Activated CD4-positive, alpha-beta memory T cell treated with anti-CD3 and anti-CD28 coated beads for 36 hours (primary cell): ENCODE data around the gene IPO4. TPM values are rescaled to one million over a fixed set of nuclear protein-coding genes. Genes with fewer than 3 reads are reported as not detected.

Experiments
- CTCF ChIA-PET: fragments of 350-600 bp; sonication (Branson Sonifier 250); formaldehyde crosslinking; loops from one replicate; lab custom pipeline; 2021; ENCODE audit warnings: antibody characterized with exemption, inconsistent platforms; lab: Charles Lee
- POLR2A ChIA-PET: fragments of 350-600 bp; sonication (Branson Sonifier 250); formaldehyde crosslinking; loops from one replicate; lab custom pipeline; 2021; ENCODE audit warnings: antibody characterized with exemption; lab: Charles Lee
- DNase-seq: peaks from one replicate; pipeline ENCODE4 v3.0.0-alpha.2; 2020
- H3K27ac Mint-ChIP-seq: one replicate; pipeline ENCODE4 v1.8.0; 2021; ENCODE audit warnings: mixed read lengths
- H3K27me3 Mint-ChIP-seq: one replicate; pipeline ENCODE4 v1.8.0; 2021; ENCODE audit warnings: mixed read lengths
- H3K36me3 Mint-ChIP-seq: one replicate; pipeline ENCODE4 v1.8.0; 2021; ENCODE audit warnings: mixed read lengths
- H3K4me1 Mint-ChIP-seq: one replicate; pipeline ENCODE4 v1.8.0; 2021; ENCODE audit warnings: low read depth, mixed read lengths
- H3K4me3 Mint-ChIP-seq: one replicate; pipeline ENCODE4 v1.8.0; 2021; ENCODE audit warnings: mild to moderate bottlenecking, mixed read lengths
- H3K9me3 Mint-ChIP-seq: one replicate; pipeline ENCODE4 v1.8.0; 2021; ENCODE audit warnings: mixed read lengths
- intact Hi-C: fragments of 100-400 bp; cut with micrococcal nuclease; formaldehyde crosslinking; loops from one replicate; pipeline ENCODE4 v1.15.1; 2023
- total RNA-seq, 2 experiments: library from RNA; stranded (reverse); gene quantifications; one replicate each; pipeline ENCODE4 v1.2.3, GENCODE V29; 2021

Gene IPO4
- total RNA-seq, 2 experiments from 2014 or later: 69.5 to 72.6 TPM

DNA sequence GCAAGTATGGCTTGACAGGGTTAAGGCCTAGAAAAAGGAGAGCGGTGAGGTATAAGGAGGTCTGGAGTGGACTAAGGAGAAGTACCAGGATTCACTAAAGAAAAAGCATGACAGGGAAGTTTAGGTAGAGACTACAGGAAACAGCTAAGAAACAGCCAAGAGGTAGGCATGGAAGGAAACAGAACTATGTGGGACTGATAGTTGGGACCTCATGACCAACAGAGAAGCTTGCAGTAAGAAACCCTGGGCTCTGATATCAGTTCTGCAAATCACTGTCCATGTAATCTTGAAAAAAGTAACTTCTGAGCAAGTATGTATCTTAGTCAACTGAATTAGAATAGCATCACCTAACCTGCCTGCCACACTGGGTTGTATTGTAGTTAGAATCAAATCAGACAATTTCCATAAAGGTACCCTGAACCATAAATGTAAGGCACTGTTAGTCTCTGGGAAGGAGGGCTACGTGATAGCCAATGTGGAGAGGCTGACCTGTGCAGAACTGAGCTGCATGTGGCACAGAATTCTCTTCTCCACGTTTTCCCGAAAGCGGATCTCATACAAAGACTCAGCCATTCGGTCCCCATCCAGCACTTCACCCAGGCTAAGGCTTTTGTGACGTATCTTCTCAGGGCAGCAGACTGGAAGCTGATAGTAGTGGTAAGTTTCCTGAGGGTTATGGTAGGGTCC, 5.7 kb upstream of the IPO4 start:
- H3K9me3 Mint-ChIP-seq: no peaks in the 10 kb centered on the region
- no peak for DNase-seq
- peak overlapping the region; percentile 95 for H3K27ac Mint-ChIP-seq
- H3K4me1 Mint-ChIP-seq: peaks cover 56% of the 10 kb centered on the region
- ChIA-PET CTCF (interaction anchor here (0.7 to 2.8 kb wide), 7 partner anchors 33 to 237 kb away, joined by 3 to 10 read pairs (median 5); partner anchors contain the start of genes IRF9, NRL, PSME2 and RNF31), POLR2A (interaction anchor here (1.1 to 4.2 kb wide), 8 partner anchors 12 to 105 kb away, joined by 3 to 26 read pairs (median 12); partner anchors contain the start of genes DHRS1, IRF9, MDP1 and NOP9)
- intact Hi-C loops: loop anchor here (2.0 kb wide), 1 partner anchor 104 kb away; the partner anchor contains the start of genes DHRS1 and NOP9
- H3K36me3 Mint-ChIP-seq: peaks cover 36% of the 10 kb centered on the region
- H3K4me3 Mint-ChIP-seq: peak overlapping the region; percentile 96
- H3K27me3 Mint-ChIP-seq: no peaks in the 10 kb centered on the region

DNA sequence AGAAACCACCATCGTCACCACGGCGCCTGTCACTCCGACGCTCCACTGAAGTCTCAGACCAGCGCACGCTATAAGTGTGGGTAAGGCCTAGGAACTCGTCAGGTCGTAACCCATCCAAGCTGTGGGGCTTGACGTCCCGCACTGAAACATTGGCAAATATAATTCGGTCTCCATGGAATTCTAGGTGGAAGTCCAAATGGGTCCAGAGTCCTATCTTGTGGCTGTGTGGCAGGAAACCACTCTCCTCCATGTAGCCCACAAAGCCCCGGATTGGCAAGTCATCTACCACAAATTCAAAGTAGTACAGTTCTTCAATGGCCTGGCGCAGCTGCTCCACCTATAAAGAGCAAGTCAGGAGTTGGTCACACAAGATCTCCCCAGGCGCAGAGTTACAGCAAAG, 4.3 kb upstream of the IPO4 start:
- Mint-ChIP-seq H3K27ac (peak overlapping the region; percentile 39), H3K27me3 (no peaks in the 10 kb centered on the region), H3K4me1 (peaks cover 51% of the 10 kb centered on the region), H3K4me3 (no peak overlapping the region), H3K9me3 (no peaks in the 10 kb centered on the region), H3K36me3 (peaks cover 30% of the 10 kb centered on the region)
- ChIA-PET CTCF (interaction anchor here (1.2 kb wide), 1 partner anchor 47 kb away, joined by 3 read pairs; the partner anchor contains the start of gene PSME2), POLR2A (interaction anchor here (4.2 kb wide), 1 partner anchor 31 kb away, joined by 26 read pairs; the partner anchor contains the start of gene IRF9)
- DNase-seq: no peak
- intact Hi-C loops: no loop called here

DNA sequence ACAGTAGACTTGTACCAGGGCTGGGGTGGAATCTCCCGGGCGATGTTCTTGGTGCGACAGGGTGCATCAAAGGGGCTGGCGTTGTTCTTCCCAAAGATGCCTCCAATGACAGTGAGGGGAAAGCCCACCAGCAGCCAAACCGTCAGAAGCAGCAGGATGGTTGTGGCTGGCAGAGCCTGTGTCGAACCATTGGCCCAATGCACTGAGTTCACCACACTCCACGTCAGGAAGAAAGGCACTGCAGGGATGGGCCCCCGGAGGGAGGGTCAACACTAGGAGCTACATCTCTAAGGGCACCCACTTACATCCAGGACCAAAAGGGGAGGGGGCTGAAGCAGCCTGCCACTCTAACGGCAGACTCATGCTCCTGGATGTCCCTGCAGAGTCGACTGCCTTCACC, 1.8 kb upstream of the IPO4 start:
- Mint-ChIP-seq H3K27me3 (no peaks in the 10 kb centered on the region), H3K36me3 (peaks cover 32% of the 10 kb centered on the region), H3K4me3 (no peak overlapping the region), H3K27ac (no peak overlapping the region), H3K4me1 (peaks cover 53% of the 10 kb centered on the region), H3K9me3 (no peaks in the 10 kb centered on the region)
- CTCF ChIA-PET: no interaction called here
- POLR2A ChIA-PET: no interaction called here
- intact Hi-C loops: no loop called here
- no peak for DNase-seq

DNA sequence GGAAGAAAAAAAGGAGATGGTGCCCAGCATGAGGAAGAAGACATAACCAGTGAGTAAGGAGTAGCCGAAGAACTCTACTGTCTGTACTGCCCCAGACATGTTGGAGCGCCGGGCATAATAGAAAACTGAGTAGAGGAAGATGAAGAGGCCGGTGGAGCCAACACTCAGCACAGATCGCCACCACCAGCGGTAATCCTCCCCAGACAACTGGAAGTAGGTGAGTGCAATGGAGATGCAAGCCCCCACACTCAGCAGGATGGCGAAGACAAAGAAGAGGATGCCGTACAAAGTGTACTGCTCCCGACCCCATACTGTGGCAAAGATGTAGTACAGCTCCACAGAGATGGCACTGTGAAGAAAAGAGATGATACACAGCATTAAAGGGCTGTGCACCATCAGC, 844 bp upstream of the IPO4 start:
- peaks cover 47% of the 10 kb centered on the region for H3K4me1 Mint-ChIP-seq
- peaks cover 36% of the 10 kb centered on the region for H3K36me3 Mint-ChIP-seq
- H3K27ac Mint-ChIP-seq: peak overlapping the region; percentile 35
- no peak for DNase-seq
- no peak overlapping the region for H3K4me3 Mint-ChIP-seq
- H3K9me3 Mint-ChIP-seq: no peaks in the 10 kb centered on the region
- POLR2A ChIA-PET: interaction anchor here (1.0 to 2.3 kb wide), 12 partner anchors 9 to 119 kb away, joined by 3 to 13 read pairs (median 4); partner anchors contain the start of genes EMC9, IRF9, MDP1 and PSME1
- CTCF ChIA-PET: interaction anchor here (0.7 to 3.2 kb wide), 6 partner anchors 10 to 119 kb away, joined by 3 to 18 read pairs (median 3); partner anchors contain the start of genes CIDEB and IRF9
- intact Hi-C loops: loop anchor here (2.0 kb wide), 4 partner anchors 43 to 75 kb away; partner anchors contain the start of genes DCAF11, GMPR2, NEDD8 and NRL
- no peaks in the 10 kb centered on the region for H3K27me3 Mint-ChIP-seq

DNA sequence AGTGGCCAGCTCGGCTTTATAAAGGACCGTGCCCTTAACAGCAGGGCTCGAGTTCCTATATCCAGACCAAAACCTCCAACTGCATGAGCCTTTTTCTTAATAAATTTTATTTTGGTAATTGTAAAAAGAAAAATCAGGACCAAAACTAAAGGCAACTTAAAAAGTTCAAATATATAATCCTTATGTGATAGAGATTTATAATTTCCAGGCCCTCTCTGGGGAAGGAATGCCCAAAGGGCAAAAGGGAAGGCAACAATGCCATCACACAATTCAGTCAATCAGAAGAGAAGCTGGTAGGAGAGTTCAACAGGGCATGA, 401 bp upstream of the IPO4 start:
- DNase-seq: no peak
- Mint-ChIP-seq H3K9me3 (no peaks in the 10 kb centered on the region), H3K27me3 (no peaks in the 10 kb centered on the region), H3K27ac (peak overlapping the region; percentile 74), H3K4me1 (peaks cover 42% of the 10 kb centered on the region), H3K4me3 (peak overlapping the region; percentile 89), H3K36me3 (peaks cover 36% of the 10 kb centered on the region)
- POLR2A ChIA-PET: interaction anchor here (1.0 to 2.3 kb wide), 15 partner anchors 10 to 119 kb away, joined by 3 to 13 read pairs (median 5); partner anchors contain the start of genes CHMP4A, DCAF11, EMC9 and IRF9
- CTCF ChIA-PET: interaction anchor here (0.7 to 3.2 kb wide), 8 partner anchors 9 to 119 kb away, joined by 3 to 18 read pairs (median 3); partner anchors contain the start of genes CIDEB, IRF9 and PSME1
- intact Hi-C loops: loop anchor here (2.0 kb wide), 4 partner anchors 44 to 74 kb away; partner anchors contain the start of genes DCAF11, GMPR2, NEDD8 and NRL

DNA sequence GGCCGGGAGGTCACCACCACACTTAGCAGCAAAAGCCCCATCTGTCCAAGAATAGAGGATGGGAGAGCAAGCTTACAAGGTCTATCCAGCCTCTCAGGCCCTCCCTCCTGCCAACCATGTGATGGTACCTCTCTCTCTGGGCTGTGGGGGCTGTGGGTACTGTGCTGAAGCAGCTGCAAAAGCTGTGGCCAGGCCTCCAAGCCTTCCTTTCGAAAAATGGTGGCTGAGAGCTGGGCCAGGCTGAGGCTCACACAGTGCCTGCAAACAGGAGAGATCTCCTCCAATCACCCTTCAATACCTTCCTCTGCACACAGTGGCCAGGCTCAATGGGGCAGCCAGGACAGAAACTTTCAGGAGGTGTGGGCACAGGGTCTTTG, 1.1 kb downstream of the IPO4 start:
- Mint-ChIP-seq H3K4me3 (peak overlapping the region; percentile 89), H3K36me3 (peaks cover 37% of the 10 kb centered on the region), H3K9me3 (no peaks in the 10 kb centered on the region), H3K4me1 (peaks cover 33% of the 10 kb centered on the region), H3K27me3 (no peaks in the 10 kb centered on the region), H3K27ac (peak overlapping the region; percentile 52)
- POLR2A ChIA-PET: interaction anchor here (0.7 to 3.2 kb wide), 9 partner anchors 10 to 73 kb away, joined by 3 to 12 read pairs (median 6); partner anchors contain the start of genes DCAF11, EMC9, IRF9 and NRL
- CTCF ChIA-PET: interaction anchor here (1.3 to 3.2 kb wide), 4 partner anchors 26 to 121 kb away, joined by 4 to 18 read pairs (median 5); partner anchors contain the start of genes CIDEB and IRF9
- DNase-seq: no peak
- intact Hi-C loops: no loop called here

DNA sequence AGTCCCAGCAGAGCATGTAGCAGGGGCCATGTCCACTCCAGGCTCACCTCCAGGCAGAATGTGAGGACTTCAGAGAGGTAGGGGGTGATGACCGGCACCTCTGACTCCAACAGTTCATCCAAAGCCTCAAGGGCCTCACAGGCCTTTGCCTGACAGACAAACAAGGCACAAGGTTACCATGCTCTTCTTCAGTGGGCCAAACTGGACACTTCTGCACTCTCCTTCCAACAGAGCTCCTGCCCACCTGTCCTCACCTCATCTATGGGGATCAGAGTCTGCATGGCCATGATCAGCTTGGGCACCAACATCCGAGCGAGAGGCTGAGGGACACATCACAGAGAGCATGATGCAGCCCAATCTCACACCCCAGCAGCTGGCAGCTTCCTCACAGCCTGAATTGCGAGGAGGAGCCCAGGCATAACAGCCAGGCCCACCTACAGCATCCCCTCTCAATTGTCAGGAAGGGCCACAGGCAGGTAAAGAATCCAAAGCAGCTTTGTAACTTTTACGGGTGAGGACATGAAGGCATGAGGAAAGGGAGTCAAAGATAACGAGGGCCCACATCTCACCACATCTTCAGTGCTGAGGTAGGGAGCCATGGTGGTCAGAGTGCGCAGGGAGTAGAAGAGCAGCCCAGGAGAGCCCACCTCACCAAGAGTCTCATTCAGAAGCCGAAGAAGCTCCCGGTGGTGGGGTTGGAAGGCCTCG, 1.6 kb downstream of the IPO4 start:
- H3K4me3 Mint-ChIP-seq: peak overlapping the region; percentile 89
- CTCF ChIA-PET: interaction anchor here (1.3 to 3.2 kb wide), 4 partner anchors 26 to 121 kb away, joined by 4 to 18 read pairs (median 5); partner anchors contain the start of genes CIDEB and IRF9
- peaks cover 29% of the 10 kb centered on the region for H3K4me1 Mint-ChIP-seq
- H3K27ac Mint-ChIP-seq: no peak overlapping the region
- intact Hi-C loops: no loop called here
- H3K36me3 Mint-ChIP-seq: peaks cover 35% of the 10 kb centered on the region
- no peak for DNase-seq
- no peaks in the 10 kb centered on the region for H3K9me3 Mint-ChIP-seq
- POLR2A ChIA-PET: interaction anchor here (0.7 to 3.2 kb wide), 6 partner anchors 9 to 40 kb away, joined by 3 to 12 read pairs (median 5); partner anchors contain the start of genes IRF9 and PSME2
- H3K27me3 Mint-ChIP-seq: no peaks in the 10 kb centered on the region

DNA sequence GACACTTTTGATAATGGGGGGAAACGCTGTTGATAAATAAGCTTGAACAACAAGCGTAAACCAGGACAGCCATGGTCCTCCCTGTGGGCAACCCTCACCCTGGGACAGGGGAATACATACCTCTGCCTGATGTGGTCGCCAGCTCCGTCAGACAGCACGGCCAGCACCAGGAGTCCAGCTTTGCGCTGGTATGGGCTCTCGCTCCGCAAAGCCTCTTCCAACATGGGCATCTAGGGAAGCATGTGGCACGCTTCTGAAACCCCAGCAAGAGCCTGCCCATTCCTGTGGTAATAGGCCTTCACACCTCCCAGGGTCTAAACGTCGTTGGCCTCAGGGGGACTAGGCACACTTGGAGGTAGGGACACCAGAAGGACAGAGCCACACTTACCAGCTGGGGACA, 2.9 kb downstream of the IPO4 start:
- Mint-ChIP-seq H3K27me3 (no peaks in the 10 kb centered on the region), H3K9me3 (no peaks in the 10 kb centered on the region), H3K27ac (no peak overlapping the region), H3K36me3 (peaks cover 32% of the 10 kb centered on the region), H3K4me1 (peaks cover 25% of the 10 kb centered on the region), H3K4me3 (no peak overlapping the region)
- CTCF ChIA-PET: interaction anchor here (0.7 to 2.2 kb wide), 3 partner anchors 24 to 95 kb away, joined by 3 to 13 read pairs (median 3); partner anchors contain the start of genes DCAF11, IRF9 and NRL
- intact Hi-C loops: no loop called here
- no peak for DNase-seq
- POLR2A ChIA-PET: interaction anchor here (1.3 to 3.2 kb wide), 2 partner anchors 8 to 24 kb away, joined by 3 to 12 read pairs; no protein-coding TSS in a partner anchor

DNA sequence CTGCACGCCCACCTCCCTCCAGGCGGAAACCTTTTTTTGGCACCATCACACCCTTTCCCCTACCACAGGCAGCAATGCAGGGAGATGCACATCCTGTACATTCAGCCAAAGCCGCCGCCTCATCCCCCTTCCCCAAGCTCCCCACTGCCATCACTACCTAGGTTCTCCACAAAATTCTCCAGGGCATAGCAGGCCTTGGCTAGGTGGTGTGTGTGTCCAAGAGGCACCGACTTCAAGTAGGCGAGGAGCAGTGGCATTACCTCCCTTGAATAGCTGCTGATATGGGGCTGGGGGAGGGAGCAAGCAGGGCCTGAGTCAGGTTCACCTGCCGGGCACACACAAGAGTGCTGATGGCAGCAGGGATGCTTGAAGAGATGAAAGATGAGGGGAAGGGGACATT, 3.6 kb downstream of the IPO4 start:
- DNase-seq: no peak
- intact Hi-C loops: no loop called here
- Mint-ChIP-seq H3K9me3 (no peaks in the 10 kb centered on the region), H3K4me3 (no peak overlapping the region), H3K27ac (no peak overlapping the region), H3K4me1 (peaks cover 24% of the 10 kb centered on the region), H3K36me3 (peaks cover 33% of the 10 kb centered on the region), H3K27me3 (no peaks in the 10 kb centered on the region)
- ChIA-PET CTCF (interaction anchor here (0.8 to 2.2 kb wide), 2 partner anchors 24 to 70 kb away, joined by 3 to 13 read pairs; partner anchors contain the start of genes DCAF11, IRF9 and NRL), POLR2A (interaction anchor here (1.0 to 1.3 kb wide), 2 partner anchors 16 to 23 kb away, joined by 3 read pairs; no protein-coding TSS in a partner anchor)

DNA sequence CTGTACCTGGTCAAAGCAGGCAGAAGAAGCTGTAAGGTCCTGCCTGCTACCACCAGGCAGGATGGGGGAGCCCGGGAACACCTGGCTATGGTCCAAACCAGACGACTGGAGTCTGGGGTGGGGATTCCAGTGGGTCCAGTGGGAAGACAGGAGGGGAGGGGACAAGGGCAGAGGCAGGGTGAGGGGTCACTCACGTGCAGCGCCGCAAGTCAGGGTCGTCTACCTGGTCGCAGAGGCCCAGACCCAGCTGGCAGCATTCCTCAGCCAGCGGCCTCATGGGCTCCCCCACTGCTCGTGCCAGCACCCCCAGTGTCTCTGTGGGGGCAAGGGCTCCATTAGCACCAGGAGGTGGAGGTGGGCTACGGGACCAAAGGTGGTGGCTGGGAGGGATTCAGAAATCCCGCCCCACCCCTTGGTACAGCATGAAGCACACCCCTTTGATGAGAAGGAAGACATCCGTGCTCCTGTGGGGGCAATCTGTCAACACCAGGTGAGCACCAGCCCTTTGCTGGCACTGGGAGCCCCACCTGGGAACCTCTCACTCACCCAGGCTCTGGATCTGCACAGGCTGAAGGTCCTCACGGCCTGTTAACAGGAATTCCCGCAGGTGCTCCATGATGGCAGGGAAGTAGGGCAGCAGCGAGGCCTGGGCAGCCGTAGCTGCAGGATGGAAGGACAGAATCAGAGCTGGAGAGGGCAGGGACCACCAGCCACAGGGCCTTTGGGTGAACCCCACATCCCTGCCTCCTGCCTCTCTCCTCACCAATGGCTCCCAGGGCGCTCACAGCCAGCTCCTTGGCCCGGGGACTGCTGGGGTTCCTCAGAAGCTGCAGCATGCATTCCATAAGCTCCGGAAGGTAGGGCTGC, 4.3 kb downstream of the IPO4 start:
- no peak for DNase-seq
- no peaks in the 10 kb centered on the region for H3K27me3 Mint-ChIP-seq
- H3K27ac Mint-ChIP-seq: no peak overlapping the region
- H3K4me1 Mint-ChIP-seq: peaks cover 19% of the 10 kb centered on the region
- H3K4me3 Mint-ChIP-seq: no peak overlapping the region
- intact Hi-C loops: no loop called here
- peaks cover 35% of the 10 kb centered on the region for H3K36me3 Mint-ChIP-seq
- POLR2A ChIA-PET: interaction anchor here (1.0 to 1.3 kb wide), 2 partner anchors 15 to 22 kb away, joined by 3 read pairs; no protein-coding TSS in a partner anchor
- H3K9me3 Mint-ChIP-seq: no peaks in the 10 kb centered on the region
- CTCF ChIA-PET: interaction anchor here (2.2 kb wide), 1 partner anchor 23 kb away, joined by 13 read pairs; the partner anchor contains the start of gene IRF9
